ENCODE results near the gene STOML1. TPM values are rescaled to one million over a fixed set of nuclear protein-coding genes. Genes with fewer than 3 reads are reported as not detected.

Gene STOML1
- total and polyA plus RNA-seq, 3 experiments from 2014 or later: 8.6 to 13.3 (median 13.2) TPM

GRCh38 chr15:73949496-73949895 is 42.6 kb downstream of the STOML1 start:
- H3K9me3 Mint-ChIP-seq: no peaks in the 10 kb centered on the region
- no peak overlapping the region for H3K27ac Mint-ChIP-seq
- no peaks in the 10 kb centered on the region for H3K36me3 ChIP-seq (ENCODE audit: insufficient read depth, low read length)
- peaks cover 4 to 8% (median 6%) of the 10 kb centered on the region in 3 donors for H3K4me1 Mint-ChIP-seq
- H3K36me3 Mint-ChIP-seq: no peaks in the 10 kb centered on the region
- no peak overlapping the region for H3K27ac ChIP-seq (ENCODE audit: low read depth, low read length)
- no peak for DNase-seq
- H3K4me3 ChIP-seq (ENCODE audit: low read length): no peak overlapping the region
- ChIA-PET CTCF (interaction anchor here (0.8 to 3.0 kb wide), 6 partner anchors 9 to 25 kb away, joined by 3 to 21 read pairs (median 5); no protein-coding TSS in a partner anchor), POLR2A (no interaction called here)
- H3K4me1 ChIP-seq (ENCODE audit: insufficient read depth, low read length): no peaks in the 10 kb centered on the region
- H3K9me3 ChIP-seq (ENCODE audit: low read length): no peaks in the 10 kb centered on the region
- no peaks in the 10 kb centered on the region for H3K27me3 ChIP-seq (ENCODE audit: insufficient read depth, low read length, poor library complexity, severe bottlenecking)
- H3K27me3 Mint-ChIP-seq: peaks cover 0 to 9% of the 10 kb centered on the region in 2 donors
- H3K4me3 Mint-ChIP-seq: no peak overlapping the region

- Mint-ChIP-seq H3K4me3 (no peak overlapping the region), H3K4me1 (peaks cover 4 to 8% (median 6%) of the 10 kb centered on the region in 3 donors), H3K27me3 (peaks cover 0 to 9% of the 10 kb centered on the region in 2 donors), H3K9me3 (no peaks in the 10 kb centered on the region), H3K36me3 (no peaks in the 10 kb centered on the region), H3K27ac (no peak overlapping the region)
- DNase-seq: no peak
- Histone ChIP-seq H3K4me1 (ENCODE audit: insufficient read depth, low read length) (no peaks in the 10 kb centered on the region), H3K9me3 (ENCODE audit: low read length) (no peaks in the 10 kb centered on the region), H3K36me3 (ENCODE audit: insufficient read depth, low read length) (no peaks in the 10 kb centered on the region), H3K4me3 (ENCODE audit: low read length) (no peak overlapping the region), H3K27me3 (ENCODE audit: insufficient read depth, low read length, poor library complexity, severe bottlenecking) (no peaks in the 10 kb centered on the region), H3K27ac (ENCODE audit: low read depth, low read length) (no peak overlapping the region)
- POLR2A ChIA-PET: no interaction called here
- CTCF ChIA-PET: interaction anchor here (0.8 to 3.0 kb wide), 4 partner anchors 10 to 22 kb away, joined by 3 to 21 read pairs (median 5); no protein-coding TSS in a partner anchor
These were observed 43.1 kb downstream of the STOML1 start for GRCh38 chr15:73948982-73949381.

GRCh38 chr15:73948396-73948795 is 43.7 kb downstream of the STOML1 start:
- Mint-ChIP-seq H3K4me3 (no peak overlapping the region), H3K27me3 (peaks cover 0 to 9% of the 10 kb centered on the region in 2 donors), H3K9me3 (no peaks in the 10 kb centered on the region), H3K27ac (peak overlapping the region in 1 of 8 donors; percentile 50), H3K36me3 (no peaks in the 10 kb centered on the region), H3K4me1 (peaks cover 4 to 8% (median 6%) of the 10 kb centered on the region in 3 donors)
- Histone ChIP-seq H3K36me3 (ENCODE audit: insufficient read depth, low read length) (no peaks in the 10 kb centered on the region), H3K27me3 (ENCODE audit: insufficient read depth, low read length, poor library complexity, severe bottlenecking) (no peaks in the 10 kb centered on the region), H3K9me3 (ENCODE audit: low read length) (no peaks in the 10 kb centered on the region), H3K4me3 (ENCODE audit: low read length) (no peak overlapping the region), H3K27ac (ENCODE audit: low read depth, low read length) (no peak overlapping the region), H3K4me1 (ENCODE audit: insufficient read depth, low read length) (no peaks in the 10 kb centered on the region)
- no peak for DNase-seq
- POLR2A ChIA-PET: no interaction called here
- CTCF ChIA-PET: interaction anchor here (0.8 to 3.0 kb wide), 2 partner anchors 17 to 21 kb away, joined by 3 to 21 read pairs; no protein-coding TSS in a partner anchor

GRCh38 chr15:73947651-73948050 is 44.4 kb downstream of the STOML1 start:
- Mint-ChIP-seq H3K4me3 (no peak overlapping the region), H3K4me1 (peaks cover 5 to 14% (median 8%) of the 10 kb centered on the region in 3 donors), H3K9me3 (no peaks in the 10 kb centered on the region), H3K27me3 (peaks cover 0 to 9% of the 10 kb centered on the region in 2 donors), H3K27ac (no peak overlapping the region), H3K36me3 (no peaks in the 10 kb centered on the region)
- ChIA-PET POLR2A (no interaction called here), CTCF (interaction anchor here (3.0 kb wide), 1 partner anchor 17 kb away, joined by 21 read pairs; no protein-coding TSS in a partner anchor)
- DNase-seq: no peak
- Histone ChIP-seq H3K36me3 (ENCODE audit: insufficient read depth, low read length) (no peaks in the 10 kb centered on the region), H3K9me3 (ENCODE audit: low read length) (no peaks in the 10 kb centered on the region), H3K27ac (ENCODE audit: low read depth, low read length) (no peak overlapping the region), H3K27me3 (ENCODE audit: insufficient read depth, low read length, poor library complexity, severe bottlenecking) (no peaks in the 10 kb centered on the region), H3K4me1 (ENCODE audit: insufficient read depth, low read length) (peaks cover 6% of the 10 kb centered on the region), H3K4me3 (ENCODE audit: low read length) (no peak overlapping the region)

- Mint-ChIP-seq H3K36me3 (no peaks in the 10 kb centered on the region), H3K4me1 (peaks cover 13 to 22% (median 15%) of the 10 kb centered on the region in 3 donors)
These were observed 45.2 kb downstream of the STOML1 start for GRCh38 chr15:73946795-73947370.

GRCh38 chr15:73946046-73946721 is 45.9 kb downstream of the STOML1 start:
- Histone ChIP-seq H3K36me3 (ENCODE audit: insufficient read depth, low read length) (no peaks in the 10 kb centered on the region), H3K27me3 (ENCODE audit: insufficient read depth, low read length, poor library complexity, severe bottlenecking) (no peaks in the 10 kb centered on the region), H3K4me3 (ENCODE audit: low read length) (no peak overlapping the region), H3K9me3 (ENCODE audit: low read length) (no peaks in the 10 kb centered on the region), H3K27ac (ENCODE audit: low read depth, low read length) (no peak overlapping the region), H3K4me1 (ENCODE audit: insufficient read depth, low read length) (peaks cover 20% of the 10 kb centered on the region)
- DNase-seq: no peak
- ChIA-PET CTCF (interaction anchor here (0.7 to 1.2 kb wide), 3 partner anchors 13 to 27 kb away, joined by 3 to 4 read pairs (median 3); no protein-coding TSS in a partner anchor), POLR2A (no interaction called here)
- peak overlapping the region in 1 of 8 donors; percentile 36 for H3K27ac Mint-ChIP-seq
- no peaks in the 10 kb centered on the region for H3K36me3 Mint-ChIP-seq
- H3K4me1 Mint-ChIP-seq: peaks cover 17 to 26% (median 20%) of the 10 kb centered on the region in 3 donors
- peaks cover 0 to 9% of the 10 kb centered on the region in 2 donors for H3K27me3 Mint-ChIP-seq
- H3K9me3 Mint-ChIP-seq: no peaks in the 10 kb centered on the region
- no peak overlapping the region for H3K4me3 Mint-ChIP-seq

More at GRCh38 chr15:73946795-73947370, 45.2 kb downstream of the STOML1 start:
- Histone ChIP-seq H3K9me3 (ENCODE audit: low read length) (no peaks in the 10 kb centered on the region), H3K27me3 (ENCODE audit: insufficient read depth, low read length, poor library complexity, severe bottlenecking) (no peaks in the 10 kb centered on the region), H3K4me3 (ENCODE audit: low read length) (no peak overlapping the region), H3K4me1 (ENCODE audit: insufficient read depth, low read length) (peaks cover 13% of the 10 kb centered on the region), H3K36me3 (ENCODE audit: insufficient read depth, low read length) (no peaks in the 10 kb centered on the region), H3K27ac (ENCODE audit: low read depth, low read length) (no peak overlapping the region)
- POLR2A ChIA-PET: no interaction called here
- H3K9me3 Mint-ChIP-seq: no peaks in the 10 kb centered on the region
- H3K27me3 Mint-ChIP-seq: peaks cover 0 to 9% of the 10 kb centered on the region in 2 donors
- H3K27ac Mint-ChIP-seq: peak overlapping the region in 3 of 8 donors; percentile 11 to 36 (median 24)
- DNase-seq: no peak
- CTCF ChIA-PET: interaction anchor here (0.9 kb wide), 1 partner anchor 12 kb away, joined by 4 read pairs; no protein-coding TSS in a partner anchor
- H3K4me3 Mint-ChIP-seq: no peak overlapping the region

GRCh38 chr15:73945130-73945508 is 47.0 kb downstream of the STOML1 start:
- Histone ChIP-seq H3K4me1 (ENCODE audit: insufficient read depth, low read length) (peaks cover 20% of the 10 kb centered on the region), H3K36me3 (ENCODE audit: insufficient read depth, low read length) (no peaks in the 10 kb centered on the region), H3K27ac (ENCODE audit: low read depth, low read length) (no peak overlapping the region), H3K27me3 (ENCODE audit: insufficient read depth, low read length, poor library complexity, severe bottlenecking) (no peaks in the 10 kb centered on the region), H3K4me3 (ENCODE audit: low read length) (no peak overlapping the region), H3K9me3 (ENCODE audit: low read length) (no peaks in the 10 kb centered on the region)
- Mint-ChIP-seq H3K27ac (peak overlapping the region in 1 of 8 donors; percentile 64), H3K4me3 (no peak overlapping the region), H3K4me1 (peaks cover 15 to 27% (median 16%) of the 10 kb centered on the region in 3 donors), H3K27me3 (peaks cover 0 to 9% of the 10 kb centered on the region in 2 donors), H3K9me3 (no peaks in the 10 kb centered on the region), H3K36me3 (no peaks in the 10 kb centered on the region)
- ChIA-PET POLR2A (no interaction called here), CTCF (interaction anchor here (1.2 kb wide), 1 partner anchor 28 kb away, joined by 3 read pairs; no protein-coding TSS in a partner anchor)
- DNase-seq: no peak
